ENCODE data around the gene PRAC2. TPM values are rescaled to one million over a fixed set of nuclear protein-coding genes. Genes with fewer than 3 reads are reported as not detected.

Gene PRAC2
- total and polyA plus RNA-seq, 4 donors: not detected

DNA sequence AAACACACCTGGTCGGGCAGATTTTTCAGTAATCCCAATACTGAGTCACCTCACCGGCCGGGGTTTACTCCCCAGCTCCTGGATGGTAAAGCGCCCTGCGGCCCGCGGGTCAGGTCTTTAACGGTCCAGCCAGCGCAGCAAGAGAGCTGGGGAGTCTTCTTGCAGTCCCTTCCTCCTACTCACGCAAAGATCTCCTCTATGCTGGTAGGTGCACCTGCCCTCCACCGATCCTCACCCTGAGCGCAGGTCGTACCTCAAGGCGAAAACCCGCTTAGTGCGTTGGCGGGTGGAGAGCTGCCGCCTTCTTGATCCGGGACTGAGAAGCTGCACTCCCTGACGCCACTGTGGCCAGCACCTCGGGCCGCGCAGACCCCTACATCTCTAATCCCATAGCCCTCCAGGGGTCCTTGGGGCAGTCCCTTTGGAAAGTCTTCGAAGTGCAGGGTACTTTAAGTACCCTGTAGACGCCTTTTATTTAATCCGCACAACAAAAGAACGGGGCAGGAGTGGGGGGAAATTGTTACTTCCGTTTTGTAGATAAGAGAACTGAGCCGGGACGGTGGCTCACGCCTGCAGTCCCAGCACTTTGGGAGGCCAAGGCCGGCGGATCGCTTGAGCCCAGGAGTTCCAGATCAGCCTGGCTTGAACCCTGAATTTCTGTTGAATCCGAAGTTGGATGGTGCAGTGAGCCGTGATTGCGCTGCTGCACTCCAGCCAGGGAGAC lies 16.0 kb downstream of the PRAC2 start:
- peaks cover 0 to 3% (median 0%) of the 10 kb centered on the region in 4 donors for H3K9me3 ChIP-seq (ENCODE audit: control insufficient read depth in 4 of 4, low read length in 3 of 4)
- no peaks in the 10 kb centered on the region for H3K36me3 ChIP-seq (ENCODE audit: control insufficient read depth in 4 of 4, insufficient read depth in 3 of 4, low read depth in 1 of 4, low read length in 3 of 4)
- no peak overlapping the region for H3K4me3 ChIP-seq (ENCODE audit: low read depth in 1 of 3, low read length in 3 of 3)
- no peak overlapping the region for H3K9ac ChIP-seq (ENCODE audit: low read depth in 1 of 2, low read length in 2 of 2)
- 9% methylated on average over 37 of the region's 37 CpGs for WGBS
- no peak for TF ChIP-seq GABPA (IDR thresholded peaks at IDR 0.05 in 1 of 2, conservative IDR thresholded peaks at IDR 0.05 in 1 of 2)
- no peak for DNase-seq (ENCODE audit: low spot score)
- H3K27me3 ChIP-seq (ENCODE audit: control insufficient read depth in 4 of 4, insufficient read depth in 4 of 4, low read length in 3 of 4): peaks cover 7 to 43% (median 22%) of the 10 kb centered on the region in 4 donors
- H3K27ac ChIP-seq (ENCODE audit: low read depth in 1 of 2, low read length in 2 of 2): no peak overlapping the region
- peaks cover 0 to 4% (median 0%) of the 10 kb centered on the region in 4 donors for H3K4me1 ChIP-seq (ENCODE audit: control insufficient read depth in 4 of 4, insufficient read depth in 4 of 4, low read length in 3 of 4)

DNA sequence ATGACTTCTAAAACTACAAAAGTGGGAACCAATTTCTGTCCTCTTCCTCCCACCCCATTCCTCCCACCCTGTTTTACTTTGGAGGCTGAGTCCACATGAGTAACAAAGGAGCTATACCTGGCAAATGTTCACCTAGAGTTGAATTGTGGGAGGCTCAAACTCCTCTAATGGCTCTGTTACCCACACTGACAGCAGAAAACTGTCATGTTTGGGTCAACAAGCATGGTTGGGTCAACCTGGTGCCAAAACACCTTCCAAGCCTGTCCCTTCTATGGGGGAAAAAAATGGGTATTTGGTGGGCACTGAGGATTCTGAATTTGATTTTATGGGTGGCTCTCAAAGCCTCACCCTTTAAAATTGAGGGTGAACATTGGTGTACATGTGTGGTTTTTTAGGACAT lies 17.6 kb downstream of the PRAC2 start:
- Histone ChIP-seq H3K9ac (ENCODE audit: low read depth in 1 of 2, low read length in 2 of 2) (no peak overlapping the region), H3K4me1 (ENCODE audit: control insufficient read depth in 4 of 4, insufficient read depth in 4 of 4, low read length in 3 of 4) (peaks cover 0 to 4% (median 0%) of the 10 kb centered on the region in 4 donors), H3K27ac (ENCODE audit: low read depth in 1 of 2, low read length in 2 of 2) (no peak overlapping the region), H3K9me3 (ENCODE audit: control insufficient read depth in 4 of 4, low read length in 3 of 4) (peaks cover 0 to 3% (median 0%) of the 10 kb centered on the region in 4 donors), H3K27me3 (ENCODE audit: control insufficient read depth in 4 of 4, insufficient read depth in 4 of 4, low read length in 3 of 4) (peaks cover 12 to 37% (median 22%) of the 10 kb centered on the region in 4 donors), H3K36me3 (ENCODE audit: control insufficient read depth in 4 of 4, insufficient read depth in 3 of 4, low read depth in 1 of 4, low read length in 3 of 4) (no peaks in the 10 kb centered on the region), H3K4me3 (ENCODE audit: low read depth in 1 of 3, low read length in 3 of 3) (no peak overlapping the region)
- no peak for DNase-seq (ENCODE audit: low spot score)
- TF ChIP-seq SP1 (IDR thresholded peaks at IDR 0.05) (no peak), RAD21 (IDR thresholded peaks at IDR 0.05) (no peak), HNF4G (IDR thresholded peaks at IDR 0.05) (no peak), JUND (IDR thresholded peaks at IDR 0.05) (no peak), YY1 (IDR thresholded peaks at IDR 0.05) (no peak)
- TF ChIP-seq, protein P1, sequence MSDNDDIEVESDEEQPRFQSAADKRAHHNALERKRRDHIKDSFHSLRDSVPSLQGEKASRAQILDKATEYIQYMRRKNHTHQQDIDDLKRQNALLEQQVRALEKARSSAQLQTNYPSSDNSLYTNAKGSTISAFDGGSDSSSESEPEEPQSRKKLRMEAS (IDR thresholded peaks at IDR 0.05): no peak
- TF ChIP-seq, protein P2, sequence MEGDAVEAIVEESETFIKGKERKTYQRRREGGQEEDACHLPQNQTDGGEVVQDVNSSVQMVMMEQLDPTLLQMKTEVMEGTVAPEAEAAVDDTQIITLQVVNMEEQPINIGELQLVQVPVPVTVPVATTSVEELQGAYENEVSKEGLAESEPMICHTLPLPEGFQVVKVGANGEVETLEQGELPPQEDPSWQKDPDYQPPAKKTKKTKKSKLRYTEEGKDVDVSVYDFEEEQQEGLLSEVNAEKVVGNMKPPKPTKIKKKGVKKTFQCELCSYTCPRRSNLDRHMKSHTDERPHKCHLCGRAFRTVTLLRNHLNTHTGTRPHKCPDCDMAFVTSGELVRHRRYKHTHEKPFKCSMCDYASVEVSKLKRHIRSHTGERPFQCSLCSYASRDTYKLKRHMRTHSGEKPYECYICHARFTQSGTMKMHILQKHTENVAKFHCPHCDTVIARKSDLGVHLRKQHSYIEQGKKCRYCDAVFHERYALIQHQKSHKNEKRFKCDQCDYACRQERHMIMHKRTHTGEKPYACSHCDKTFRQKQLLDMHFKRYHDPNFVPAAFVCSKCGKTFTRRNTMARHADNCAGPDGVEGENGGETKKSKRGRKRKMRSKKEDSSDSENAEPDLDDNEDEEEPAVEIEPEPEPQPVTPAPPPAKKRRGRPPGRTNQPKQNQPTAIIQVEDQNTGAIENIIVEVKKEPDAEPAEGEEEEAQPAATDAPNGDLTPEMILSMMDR (IDR thresholded peaks at IDR 0.05; ENCODE audit: low read depth, low read length, missing input control): no peak

DNA sequence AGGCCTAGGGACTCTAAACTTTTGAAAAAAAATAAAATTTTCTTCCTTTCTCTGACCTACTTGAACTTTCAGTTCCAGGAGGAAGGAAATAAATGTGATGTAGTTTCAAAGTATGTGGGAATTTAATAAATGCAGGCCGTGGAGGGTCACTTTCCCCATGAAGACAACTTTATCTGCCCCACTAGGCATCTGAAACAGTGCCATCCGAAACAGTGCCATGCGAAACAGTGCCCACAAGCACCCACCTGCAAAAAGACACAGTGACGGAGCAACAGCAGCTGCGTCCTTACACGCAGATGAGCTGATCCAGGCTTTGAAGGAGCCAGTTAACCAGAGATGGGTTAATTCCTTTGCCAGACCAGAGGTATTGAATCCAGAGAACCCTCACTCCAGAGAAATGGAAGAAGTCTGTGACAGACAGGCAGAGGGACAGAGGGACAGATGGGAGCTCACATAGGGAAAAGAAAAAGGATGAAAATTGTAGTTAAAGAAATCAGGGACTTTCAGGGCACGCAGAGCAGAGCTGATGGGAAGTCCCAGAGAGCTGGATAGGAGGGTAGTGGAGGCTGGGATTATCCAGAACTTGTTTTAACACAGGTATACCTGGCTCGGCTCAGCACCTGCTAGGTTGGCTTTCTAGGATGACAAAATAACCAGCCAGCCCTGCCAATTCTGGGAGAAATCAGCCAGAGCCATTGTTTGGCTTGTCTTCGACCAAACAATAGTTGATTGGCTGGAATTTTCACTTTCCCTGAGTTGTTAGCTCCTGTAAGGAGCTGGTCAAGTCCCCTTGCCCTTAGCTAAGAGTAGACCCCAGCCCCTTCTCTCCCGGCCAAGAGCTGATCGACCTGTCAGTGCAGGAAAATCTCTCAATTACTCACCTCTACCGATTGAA lies 22.6 kb downstream of the PRAC2 start:
- Histone ChIP-seq H3K4me1 (ENCODE audit: control insufficient read depth in 4 of 4, insufficient read depth in 4 of 4, low read length in 3 of 4) (peaks cover 0 to 5% (median 1%) of the 10 kb centered on the region in 4 donors), H3K9me3 (ENCODE audit: control insufficient read depth in 4 of 4, low read length in 3 of 4) (peaks cover 0 to 3% (median 0%) of the 10 kb centered on the region in 4 donors), H3K27ac (ENCODE audit: low read depth in 1 of 2, low read length in 2 of 2) (no peak overlapping the region), H3K9ac (ENCODE audit: low read depth in 1 of 2, low read length in 2 of 2) (no peak overlapping the region), H3K36me3 (ENCODE audit: control insufficient read depth in 4 of 4, insufficient read depth in 3 of 4, low read depth in 1 of 4, low read length in 3 of 4) (no peaks in the 10 kb centered on the region), H3K27me3 (ENCODE audit: control insufficient read depth in 4 of 4, insufficient read depth in 4 of 4, low read length in 3 of 4) (peaks cover 8 to 47% (median 28%) of the 10 kb centered on the region in 4 donors), H3K4me3 (ENCODE audit: low read depth in 1 of 3, low read length in 3 of 3) (no peak overlapping the region)
- WGBS: 18% methylated on average over 12 of the region's 12 CpGs
- DNase-seq (ENCODE audit: low spot score): no peak
- TF ChIP-seq, protein P2 (IDR thresholded peaks at IDR 0.05; ENCODE audit: low read depth, low read length, missing input control): no peak
- TF ChIP-seq, protein P3, sequence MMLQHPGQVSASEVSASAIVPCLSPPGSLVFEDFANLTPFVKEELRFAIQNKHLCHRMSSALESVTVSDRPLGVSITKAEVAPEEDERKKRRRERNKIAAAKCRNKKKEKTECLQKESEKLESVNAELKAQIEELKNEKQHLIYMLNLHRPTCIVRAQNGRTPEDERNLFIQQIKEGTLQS (IDR thresholded peaks at IDR 0.05): no peak
- no peak for TF ChIP-seq FOXA1 (IDR thresholded peaks at IDR 0.05)
- TF ChIP-seq TAF1 (conservative IDR thresholded peaks at IDR 0.05): no peak
- TF ChIP-seq JUND (IDR thresholded peaks at IDR 0.05): no peak
